Lower leg skin (tissue), 3 donors: ENCODE data around the gene PCCA.

ENCODE experiments used
- CTCF ChIP-seq, 3 donors: fragments of 450-650 bp; IDR thresholded peaks; one replicate each; pipeline ENCODE4 v1.5.1; 2016; ENCODE audit warnings: antibody characterized with exemption in 3 of 3, mild to moderate bottlenecking in 3 of 3, moderate library complexity in 2 of 3
- POLR2A ChIP-seq, 2 donors: fragments of 450-650 bp; IDR thresholded peaks; one replicate each; pipeline ENCODE4 v1.6.1; 2016 to 2017; ENCODE audit warnings: antibody characterized with exemption in 2 of 2, mild to moderate bottlenecking in 1 of 2, moderate library complexity in 1 of 2

- TF ChIP-seq CTCF (IDR thresholded peaks at IDR 0.05), result no peak
- no peak for TF ChIP-seq POLR2A (IDR thresholded peaks at IDR 0.05)
These were observed 244.2 kb downstream of the PCCA start for GRCh38 chr13:100333141-100333540.
